ENCODE results near the gene SRRT.
"Not testable (repeated sequence)": the region's sequence is repeated elsewhere in the genome, so short reads cannot be mapped to it uniquely, and the experiment has no call there.

DNA sequence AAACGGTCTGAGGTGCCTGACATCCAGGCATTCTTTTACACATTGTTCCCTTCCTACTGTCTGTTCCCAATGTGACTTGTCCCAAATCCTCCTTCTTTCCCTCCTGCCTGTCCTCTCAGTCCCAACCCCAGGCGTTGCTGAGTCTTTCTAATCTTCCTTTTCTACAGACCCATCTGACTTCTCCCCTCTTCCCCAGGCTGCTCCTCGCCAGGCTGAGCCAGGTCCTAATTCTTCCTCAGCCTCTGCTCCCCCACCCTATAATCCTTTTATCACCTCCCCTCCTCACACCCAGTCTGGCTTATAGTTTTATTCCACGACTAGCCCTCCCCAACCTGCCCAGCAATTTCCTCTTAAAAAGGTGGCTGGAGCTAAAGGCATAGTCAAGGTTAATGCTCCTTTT lies 48.7 kb downstream of the SRRT start:
- not testable (repeated sequence) for TF ChIP-seq CTCF, POLR2A (IDR thresholded peaks at IDR 0.05)

Data from tibial nerve (tissue), 3 donors.